ENCODE data around the gene HOXD13. TPM values are rescaled to one million over a fixed set of nuclear protein-coding genes. Genes with fewer than 3 reads are reported as not detected.
A peak's percentile ranks its signal among the peaks of the same experiment; 100 is the strongest.

The HOXD13 gene
- not detected for total RNA-seq
- not detected for polyA plus RNA-seq
- long read RNA-seq, donor 1: 0 reads
- long read RNA-seq, donor 2: 0 reads
- long read RNA-seq, donor 3: 0 reads

DNA sequence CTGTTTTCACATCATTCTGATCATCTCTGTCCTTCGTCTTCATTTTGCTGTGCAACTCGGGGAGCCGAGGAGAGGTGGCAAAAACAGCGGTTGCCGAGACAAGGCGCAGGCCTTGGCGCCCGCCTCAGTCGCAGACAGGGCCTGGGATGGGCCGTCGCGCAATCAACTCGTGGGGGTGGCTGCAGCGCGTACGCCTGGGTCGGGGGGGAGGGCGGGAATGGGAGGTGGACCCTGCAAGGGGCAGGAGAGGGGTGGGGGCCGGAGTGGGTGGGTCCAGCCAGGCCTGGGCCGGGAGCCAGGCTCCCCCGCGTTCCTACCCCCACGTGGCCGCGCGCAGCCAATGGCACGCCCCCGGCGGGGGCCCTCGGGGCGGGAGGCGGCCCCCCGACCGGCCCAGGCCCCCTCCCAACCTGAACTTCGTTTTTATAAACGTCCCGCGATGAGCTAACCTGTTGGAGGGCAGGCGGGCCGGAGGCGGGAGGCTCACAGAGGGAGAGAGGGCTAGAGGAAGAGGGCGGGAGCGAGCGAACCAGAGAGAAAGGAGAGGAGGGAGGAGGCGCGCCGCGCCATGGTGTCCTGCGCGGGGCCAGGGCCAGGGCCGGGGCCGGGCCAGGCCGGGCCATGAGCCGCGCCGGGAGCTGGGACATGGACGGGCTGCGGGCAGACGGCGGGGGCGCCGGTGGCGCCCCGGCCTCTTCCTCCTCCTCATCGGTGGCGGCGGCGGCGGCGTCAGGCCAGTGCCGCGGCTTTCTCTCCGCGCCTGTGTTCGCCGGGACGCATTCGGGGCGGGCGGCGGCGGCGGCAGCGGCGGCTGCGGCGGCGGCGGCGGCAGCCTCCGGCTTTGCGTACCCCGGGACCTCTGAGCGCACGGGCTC is at the start of gene HOXD13:
Gene HOXD13, plus strand, starts transcription at position 452 of the 875 bp plus-strand sequence. Its CDS starts 170 bp downstream, at position 622.
- TF ChIP-seq, protein P1, sequence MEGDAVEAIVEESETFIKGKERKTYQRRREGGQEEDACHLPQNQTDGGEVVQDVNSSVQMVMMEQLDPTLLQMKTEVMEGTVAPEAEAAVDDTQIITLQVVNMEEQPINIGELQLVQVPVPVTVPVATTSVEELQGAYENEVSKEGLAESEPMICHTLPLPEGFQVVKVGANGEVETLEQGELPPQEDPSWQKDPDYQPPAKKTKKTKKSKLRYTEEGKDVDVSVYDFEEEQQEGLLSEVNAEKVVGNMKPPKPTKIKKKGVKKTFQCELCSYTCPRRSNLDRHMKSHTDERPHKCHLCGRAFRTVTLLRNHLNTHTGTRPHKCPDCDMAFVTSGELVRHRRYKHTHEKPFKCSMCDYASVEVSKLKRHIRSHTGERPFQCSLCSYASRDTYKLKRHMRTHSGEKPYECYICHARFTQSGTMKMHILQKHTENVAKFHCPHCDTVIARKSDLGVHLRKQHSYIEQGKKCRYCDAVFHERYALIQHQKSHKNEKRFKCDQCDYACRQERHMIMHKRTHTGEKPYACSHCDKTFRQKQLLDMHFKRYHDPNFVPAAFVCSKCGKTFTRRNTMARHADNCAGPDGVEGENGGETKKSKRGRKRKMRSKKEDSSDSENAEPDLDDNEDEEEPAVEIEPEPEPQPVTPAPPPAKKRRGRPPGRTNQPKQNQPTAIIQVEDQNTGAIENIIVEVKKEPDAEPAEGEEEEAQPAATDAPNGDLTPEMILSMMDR (IDR thresholded peaks at IDR 0.05): no peak
- intact Hi-C loops (cut with DNase I): loop anchor here in 1 of 10 donors (5.0 kb wide), 1 partner anchor 405 kb away; no protein-coding TSS in a partner anchor
- Histone ChIP-seq H3K27me3 (peaks cover 61 to 100% (median 100%) of the 10 kb centered on the region in 7 donors), H3K4me1 (peaks cover 0 to 32% (median 29%) of the 10 kb centered on the region in 9 donors), H3K9me3 (no peaks in the 10 kb centered on the region), H3K36me3 (no peaks in the 10 kb centered on the region), H3K4me3 (peak within 1 kb of the TSS in 8 of 10 donors; percentile 11 to 33 (median 28)), H3K27ac (no peak within 1 kb of the TSS)
- no peak for DNase-seq
- peak in 2 of 8 donors; percentile 17 to 26 for ATAC-seq
- 2 to 5% methylated on average over 41 to 95 of the region's 95 CpGs for WGBS, 2 donors

DNA sequence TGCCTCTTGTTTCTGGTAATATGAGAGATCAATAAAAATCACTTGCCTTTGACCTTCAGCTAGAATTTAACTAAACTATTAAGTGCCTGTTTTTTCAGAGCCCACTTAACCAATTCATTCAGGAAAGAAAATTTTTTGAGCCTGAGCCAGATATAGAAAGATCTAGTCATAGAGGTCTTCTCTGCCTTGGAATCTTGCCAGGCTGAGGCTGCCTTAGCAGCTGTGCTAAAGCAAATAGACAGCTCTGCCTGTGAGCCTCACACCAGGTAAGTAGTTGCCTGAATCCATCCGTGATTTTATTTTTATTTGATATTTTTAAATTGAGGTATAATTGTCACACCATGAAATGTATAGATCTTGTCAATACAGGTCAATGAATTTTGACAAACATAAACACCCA is 36.1 kb upstream of the HOXD13 start:
- H3K27ac ChIP-seq: no peak overlapping the region
- TF ChIP-seq, protein P1 (IDR thresholded peaks at IDR 0.05): no peak
- WGBS, 2 donors: 30% methylated on average over 1 of the region's 1 CpG
- peaks cover 0 to 65% (median 34%) of the 10 kb centered on the region in 7 donors for H3K27me3 ChIP-seq
- no peak for DNase-seq
- H3K4me1 ChIP-seq: no peaks in the 10 kb centered on the region
- H3K9me3 ChIP-seq: no peaks in the 10 kb centered on the region
- intact Hi-C loops (cut with DNase I): no loop called here
- no peaks in the 10 kb centered on the region for H3K36me3 ChIP-seq
- no peak for ATAC-seq
- H3K4me3 ChIP-seq: no peak overlapping the region

DNA sequence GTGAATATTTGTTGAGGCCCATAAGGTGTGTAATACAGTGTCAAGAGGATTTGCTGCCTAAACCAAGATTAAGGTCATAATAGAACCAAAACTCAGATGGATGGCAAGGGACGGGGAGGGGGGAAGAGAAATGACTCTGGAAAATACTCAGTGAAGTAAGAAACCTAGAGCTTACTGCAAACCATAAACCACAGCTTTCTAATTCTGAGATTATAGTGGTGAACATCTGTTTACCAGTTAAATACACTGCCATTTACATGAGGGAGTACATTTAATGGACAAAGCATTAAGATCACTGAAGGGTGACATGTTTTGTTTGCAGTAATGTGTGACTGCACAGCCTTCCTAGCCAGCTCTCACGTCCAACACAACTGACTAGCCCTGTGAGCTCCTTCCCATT is 28.6 kb upstream of the HOXD13 start:
- WGBS, 2 donors: 58 to 66% methylated on average over 2 of the region's 2 CpGs
- peaks cover 19 to 98% (median 82%) of the 10 kb centered on the region in 7 donors for H3K27me3 ChIP-seq
- no peak for ATAC-seq
- H3K36me3 ChIP-seq: no peaks in the 10 kb centered on the region
- H3K9me3 ChIP-seq: no peaks in the 10 kb centered on the region
- H3K4me1 ChIP-seq: peaks cover 0 to 21% (median 17%) of the 10 kb centered on the region in 9 donors
- DNase-seq: no peak
- intact Hi-C loops (cut with DNase I): no loop called here
- no peak overlapping the region for H3K27ac ChIP-seq
- TF ChIP-seq, protein P1 (IDR thresholded peaks at IDR 0.05): no peak
- no peak overlapping the region for H3K4me3 ChIP-seq

DNA sequence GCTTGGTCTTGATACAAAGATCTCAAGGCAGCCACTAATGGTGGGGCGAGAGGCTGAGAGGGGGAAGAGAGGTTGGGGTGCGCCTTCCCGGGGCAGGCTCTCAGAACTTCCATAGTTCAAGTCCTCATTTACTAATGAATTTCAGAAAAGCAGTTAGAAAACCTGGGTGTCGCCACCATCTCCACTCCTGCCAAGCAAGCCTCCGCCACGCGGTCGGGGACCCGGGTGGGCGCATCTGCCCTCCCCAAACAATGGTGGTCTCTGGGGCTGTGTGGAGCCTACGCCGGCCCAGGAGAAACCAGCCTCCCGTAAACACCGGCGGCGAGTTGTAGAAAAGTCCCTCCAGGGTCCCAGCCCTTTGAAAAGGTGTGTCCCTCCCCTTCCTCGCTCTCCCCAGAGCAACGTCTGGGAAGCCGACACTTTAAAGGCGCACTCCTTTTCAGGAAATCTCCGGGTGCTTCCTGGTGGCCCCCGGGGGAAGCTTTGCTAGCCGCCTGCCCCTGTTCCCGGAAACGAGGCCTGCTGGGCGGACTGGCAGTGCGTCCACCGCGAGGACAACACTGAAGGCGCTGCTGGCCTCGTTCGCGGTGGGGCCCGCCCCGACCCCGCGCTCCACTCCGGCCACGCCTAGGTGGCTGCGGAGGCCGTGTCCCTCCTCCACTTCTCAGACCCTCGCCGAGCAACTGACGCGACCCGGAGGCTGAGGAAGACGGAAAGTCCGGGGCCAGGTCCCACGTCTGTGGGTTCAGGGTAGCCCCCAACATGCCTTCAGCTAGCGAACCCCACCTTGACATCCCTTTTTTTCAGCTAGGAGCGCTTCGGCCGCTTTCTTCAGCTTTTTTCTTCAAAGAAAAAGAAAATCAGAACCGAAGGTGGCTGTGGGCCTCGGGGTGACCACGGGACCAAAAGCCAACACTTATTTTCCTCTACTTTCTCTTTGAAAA is 25.6 kb upstream of the HOXD13 start:
- Histone ChIP-seq H3K4me1 (peaks cover 0 to 25% (median 17%) of the 10 kb centered on the region in 9 donors), H3K36me3 (no peaks in the 10 kb centered on the region), H3K4me3 (peak overlapping the region in 8 of 10 donors; percentile 18 to 42 (median 32)), H3K9me3 (no peaks in the 10 kb centered on the region), H3K27me3 (peaks cover 43 to 100% (median 97%) of the 10 kb centered on the region in 7 donors), H3K27ac (no peak overlapping the region)
- WGBS, 2 donors: 25 to 36% methylated on average over 56 of the region's 56 CpGs
- TF ChIP-seq, protein P1 (IDR thresholded peaks at IDR 0.05): no peak
- DNase-seq (no peak), ATAC-seq (peak in 1 of 8 donors; percentile 29)
- intact Hi-C loops (cut with DNase I): no loop called here

Data from heart right ventricle (tissue), 16 donors.